Activated CD8-positive, alpha-beta memory T cell treated with anti-CD3 and anti-CD28 coated beads, Interleukin-2, amount 50 U/mL, for 4 hours (primary cell): ENCODE data around the gene RAB26.
"Not testable (repeated sequence)": the region's sequence is repeated elsewhere in the genome, so short reads cannot be mapped to it uniquely, and the experiment has no call there.

Experiments used
- DNase-seq: peaks from one replicate; pipeline ENCODE4 v3.0.0-alpha.2; 2020

Gene RAB26

GRCh38 chr16:2147981-2148671, at the start of gene RAB26:
Gene RAB26 (plus strand): TSS chr16:2148625. CDS start chr16:2148784, 159 bp downstream.
- DNase-seq, result peak; percentile 49

- DNase-seq, result not testable (repeated sequence)
Observed at GRCh38 chr16:2101581-2101980, 46.8 kb upstream of the RAB26 start.

- DNase-seq, result no peak
Observed at GRCh38 chr16:2102471-2102870, 46.0 kb upstream of the RAB26 start.

GRCh38 chr16:2104464-2104863, 44.0 kb upstream of the RAB26 start:
- DNase-seq, result not testable (repeated sequence)

- not testable (repeated sequence) for DNase-seq
Observed at GRCh38 chr16:2105291-2105690, 43.1 kb upstream of the RAB26 start.

- DNase-seq, result not testable (repeated sequence)
Observed at GRCh38 chr16:2105769-2106168, 42.7 kb upstream of the RAB26 start.

GRCh38 chr16:2106211-2106610, 42.2 kb upstream of the RAB26 start:
- not testable (repeated sequence) for DNase-seq

GRCh38 chr16:2107121-2107790, 41.2 kb upstream of the RAB26 start:
- DNase-seq, result not testable (repeated sequence)

GRCh38 chr16:2107791-2108125, 40.7 kb upstream of the RAB26 start:
- not testable (repeated sequence) for DNase-seq

- DNase-seq, result not testable (repeated sequence)
Observed at GRCh38 chr16:2108446-2109270, 39.8 kb upstream of the RAB26 start.

- not testable (repeated sequence) for DNase-seq
Observed at GRCh38 chr16:2109271-2109580, 39.2 kb upstream of the RAB26 start.

- not testable (repeated sequence) for DNase-seq
Observed at GRCh38 chr16:2109872-2110271, 38.6 kb upstream of the RAB26 start.

- not testable (repeated sequence) for DNase-seq
Observed at GRCh38 chr16:2110332-2111008, 38.0 kb upstream of the RAB26 start.

GRCh38 chr16:2111009-2111353, 37.4 kb upstream of the RAB26 start:
- DNase-seq, result not testable (repeated sequence)

- not testable (repeated sequence) for DNase-seq
Observed at GRCh38 chr16:2111412-2112335, 36.8 kb upstream of the RAB26 start.

- not testable (repeated sequence) for DNase-seq
Observed at GRCh38 chr16:2112539-2113106, 35.8 kb upstream of the RAB26 start.

- DNase-seq, result not testable (repeated sequence)
Observed at GRCh38 chr16:2114225-2114624, 34.2 kb upstream of the RAB26 start.

GRCh38 chr16:2114885-2115590, 33.4 kb upstream of the RAB26 start:
- DNase-seq, result not testable (repeated sequence)

GRCh38 chr16:2115591-2115973, 32.8 kb upstream of the RAB26 start:
- no peak for DNase-seq

- DNase-seq, result not testable (repeated sequence)
Observed at GRCh38 chr16:2116428-2116827, 32.0 kb upstream of the RAB26 start.

- not testable (repeated sequence) for DNase-seq
Observed at GRCh38 chr16:2117341-2117740, 31.1 kb upstream of the RAB26 start.
